ENCODE measurements around the gene NR6A1.

The NR6A1 gene

GRCh38 chr9:124527781-124528180 is 243.3 kb downstream of the NR6A1 start:
- no peak overlapping the region for H3K4me3 ChIP-seq (replicated peaks; ENCODE audit: insufficient read depth, low read length)
- H3K27ac ChIP-seq (replicated peaks): no peak overlapping the region
- no peak for TF ChIP-seq GABPA (IDR thresholded peaks at IDR 0.05; ENCODE audit: low read depth)
- no peak for TF ChIP-seq POLR2AphosphoS5 (IDR thresholded peaks at IDR 0.05; ENCODE audit: low read depth)
- no peak for TF ChIP-seq SPI1 (IDR thresholded peaks at IDR 0.05; ENCODE audit: borderline replicate concordance, low read depth)
- TF ChIP-seq, protein P1, sequence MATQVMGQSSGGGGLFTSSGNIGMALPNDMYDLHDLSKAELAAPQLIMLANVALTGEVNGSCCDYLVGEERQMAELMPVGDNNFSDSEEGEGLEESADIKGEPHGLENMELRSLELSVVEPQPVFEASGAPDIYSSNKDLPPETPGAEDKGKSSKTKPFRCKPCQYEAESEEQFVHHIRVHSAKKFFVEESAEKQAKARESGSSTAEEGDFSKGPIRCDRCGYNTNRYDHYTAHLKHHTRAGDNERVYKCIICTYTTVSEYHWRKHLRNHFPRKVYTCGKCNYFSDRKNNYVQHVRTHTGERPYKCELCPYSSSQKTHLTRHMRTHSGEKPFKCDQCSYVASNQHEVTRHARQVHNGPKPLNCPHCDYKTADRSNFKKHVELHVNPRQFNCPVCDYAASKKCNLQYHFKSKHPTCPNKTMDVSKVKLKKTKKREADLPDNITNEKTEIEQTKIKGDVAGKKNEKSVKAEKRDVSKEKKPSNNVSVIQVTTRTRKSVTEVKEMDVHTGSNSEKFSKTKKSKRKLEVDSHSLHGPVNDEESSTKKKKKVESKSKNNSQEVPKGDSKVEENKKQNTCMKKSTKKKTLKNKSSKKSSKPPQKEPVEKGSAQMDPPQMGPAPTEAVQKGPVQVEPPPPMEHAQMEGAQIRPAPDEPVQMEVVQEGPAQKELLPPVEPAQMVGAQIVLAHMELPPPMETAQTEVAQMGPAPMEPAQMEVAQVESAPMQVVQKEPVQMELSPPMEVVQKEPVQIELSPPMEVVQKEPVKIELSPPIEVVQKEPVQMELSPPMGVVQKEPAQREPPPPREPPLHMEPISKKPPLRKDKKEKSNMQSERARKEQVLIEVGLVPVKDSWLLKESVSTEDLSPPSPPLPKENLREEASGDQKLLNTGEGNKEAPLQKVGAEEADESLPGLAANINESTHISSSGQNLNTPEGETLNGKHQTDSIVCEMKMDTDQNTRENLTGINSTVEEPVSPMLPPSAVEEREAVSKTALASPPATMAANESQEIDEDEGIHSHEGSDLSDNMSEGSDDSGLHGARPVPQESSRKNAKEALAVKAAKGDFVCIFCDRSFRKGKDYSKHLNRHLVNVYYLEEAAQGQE (IDR thresholded peaks at IDR 0.05; ENCODE audit: insufficient replicate concordance, low read depth): no peak
- TF ChIP-seq, protein P2, sequence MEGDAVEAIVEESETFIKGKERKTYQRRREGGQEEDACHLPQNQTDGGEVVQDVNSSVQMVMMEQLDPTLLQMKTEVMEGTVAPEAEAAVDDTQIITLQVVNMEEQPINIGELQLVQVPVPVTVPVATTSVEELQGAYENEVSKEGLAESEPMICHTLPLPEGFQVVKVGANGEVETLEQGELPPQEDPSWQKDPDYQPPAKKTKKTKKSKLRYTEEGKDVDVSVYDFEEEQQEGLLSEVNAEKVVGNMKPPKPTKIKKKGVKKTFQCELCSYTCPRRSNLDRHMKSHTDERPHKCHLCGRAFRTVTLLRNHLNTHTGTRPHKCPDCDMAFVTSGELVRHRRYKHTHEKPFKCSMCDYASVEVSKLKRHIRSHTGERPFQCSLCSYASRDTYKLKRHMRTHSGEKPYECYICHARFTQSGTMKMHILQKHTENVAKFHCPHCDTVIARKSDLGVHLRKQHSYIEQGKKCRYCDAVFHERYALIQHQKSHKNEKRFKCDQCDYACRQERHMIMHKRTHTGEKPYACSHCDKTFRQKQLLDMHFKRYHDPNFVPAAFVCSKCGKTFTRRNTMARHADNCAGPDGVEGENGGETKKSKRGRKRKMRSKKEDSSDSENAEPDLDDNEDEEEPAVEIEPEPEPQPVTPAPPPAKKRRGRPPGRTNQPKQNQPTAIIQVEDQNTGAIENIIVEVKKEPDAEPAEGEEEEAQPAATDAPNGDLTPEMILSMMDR (IDR thresholded peaks at IDR 0.05; ENCODE audit: insufficient read depth, low read length): no peak
- H3K27me3 ChIP-seq (ENCODE audit: insufficient read depth, poor library complexity, severe bottlenecking): no peaks in the 10 kb centered on the region
- no peak for DNase-seq (ENCODE audit: low read depth in 1 of 2, low spot score in 1 of 2)

GRCh38 chr9:124526174-124526573 is 244.9 kb downstream of the NR6A1 start:
- Histone ChIP-seq H3K27me3 (ENCODE audit: insufficient read depth, poor library complexity, severe bottlenecking) (no peaks in the 10 kb centered on the region), H3K4me3 (replicated peaks; ENCODE audit: insufficient read depth, low read length) (no peak overlapping the region), H3K27ac (replicated peaks) (no peak overlapping the region)
- TF ChIP-seq, protein P2 (IDR thresholded peaks at IDR 0.05; ENCODE audit: insufficient read depth, low read length): no peak
- TF ChIP-seq POLR2AphosphoS5 (IDR thresholded peaks at IDR 0.05; ENCODE audit: low read depth) (no peak), SPI1 (IDR thresholded peaks at IDR 0.05; ENCODE audit: borderline replicate concordance, low read depth) (no peak), GABPA (IDR thresholded peaks at IDR 0.05; ENCODE audit: low read depth) (no peak)
- TF ChIP-seq, protein P1 (IDR thresholded peaks at IDR 0.05; ENCODE audit: insufficient replicate concordance, low read depth): no peak
- DNase-seq (ENCODE audit: low read depth in 1 of 2, low spot score in 1 of 2): no peak

- no peak for TF ChIP-seq GABPA (IDR thresholded peaks at IDR 0.05; ENCODE audit: low read depth)
- TF ChIP-seq, protein P2 (IDR thresholded peaks at IDR 0.05; ENCODE audit: insufficient read depth, low read length): no peak
- TF ChIP-seq SPI1 (IDR thresholded peaks at IDR 0.05; ENCODE audit: borderline replicate concordance, low read depth): no peak
- TF ChIP-seq, protein P1 (IDR thresholded peaks at IDR 0.05; ENCODE audit: insufficient replicate concordance, low read depth): no peak
- no peak for TF ChIP-seq POLR2AphosphoS5 (IDR thresholded peaks at IDR 0.05; ENCODE audit: low read depth)
- DNase-seq (ENCODE audit: low read depth in 1 of 2, low spot score in 1 of 2): no peak
- Histone ChIP-seq H3K4me3 (replicated peaks; ENCODE audit: insufficient read depth, low read length) (no peak overlapping the region), H3K27me3 (ENCODE audit: insufficient read depth, poor library complexity, severe bottlenecking) (no peaks in the 10 kb centered on the region), H3K27ac (replicated peaks) (no peak overlapping the region)
Observed at GRCh38 chr9:124522121-124523098, 248.7 kb downstream of the NR6A1 start.

Data from HL-60 (cell line).